Skin epidermis (tissue), 12 donors: ENCODE measurements around the gene AQP12B.
"Not testable (repeated sequence)": the region's sequence is repeated elsewhere in the genome, so short reads cannot be mapped to it uniquely, and the experiment has no call there.

Experiments used
- H3K27ac ChIP-seq, 21 experiments: fragments of 200-600 bp; sonication (generic) in 11 of 21; one replicate each; pipeline ENCODE4 v1.5.0; 2020; ENCODE audit warnings: mild to moderate bottlenecking in 3 of 21, inconsistent platforms in 2 of 21, moderate library complexity in 2 of 21
- H3K4me3 ChIP-seq, 7 experiments: fragments of 200-600 bp; sonication (generic) in 2 of 7; one replicate each; pipeline ENCODE4 v1.5.0; 2020; ENCODE audit warnings: inconsistent platforms in 2 of 7, mild to moderate bottlenecking in 2 of 7, moderate library complexity in 1 of 7

The AQP12B gene

DNA sequence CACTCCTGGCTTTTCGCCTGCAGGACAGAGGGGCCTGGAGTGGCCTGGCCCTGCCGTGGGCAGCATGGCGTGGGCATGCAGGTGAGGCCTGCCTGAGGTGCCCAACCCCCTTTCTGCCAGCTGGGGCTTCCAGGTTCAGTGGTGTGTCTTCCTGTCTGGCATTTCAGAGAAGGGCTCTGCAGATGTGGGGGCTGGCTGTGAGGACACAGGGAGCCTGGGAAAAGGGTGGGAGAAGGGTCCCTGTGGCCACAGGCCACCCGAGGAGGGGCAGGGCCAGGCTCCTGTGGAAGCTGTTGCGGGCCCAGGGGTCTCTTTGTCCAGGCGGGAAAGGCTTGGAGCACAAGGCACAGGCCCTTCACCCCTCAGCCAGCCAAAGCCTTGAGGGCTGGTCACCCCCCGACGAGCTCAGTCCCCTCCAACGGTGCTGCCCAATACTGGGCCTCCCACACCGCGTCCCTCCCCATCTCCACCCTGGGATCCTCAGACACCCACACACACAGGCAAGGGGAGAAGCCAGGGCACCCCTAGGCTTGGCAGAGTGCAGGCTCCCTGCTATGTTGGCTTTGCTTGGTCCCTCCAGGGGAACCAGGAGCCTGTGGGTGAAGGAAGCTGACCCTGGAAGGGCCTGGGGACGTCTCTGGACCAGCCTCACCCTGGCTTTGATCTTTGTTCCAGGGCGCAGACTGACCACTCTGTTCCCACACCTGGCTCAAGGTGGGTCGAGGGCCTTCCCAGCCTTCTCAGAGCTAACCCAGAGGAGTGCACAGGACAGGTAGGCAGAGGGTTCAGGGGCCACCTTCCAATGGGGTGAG is 5.3 kb upstream of the AQP12B start:
- no peak overlapping the region for H3K27ac ChIP-seq
- H3K4me3 ChIP-seq = no peak overlapping the region

DNA sequence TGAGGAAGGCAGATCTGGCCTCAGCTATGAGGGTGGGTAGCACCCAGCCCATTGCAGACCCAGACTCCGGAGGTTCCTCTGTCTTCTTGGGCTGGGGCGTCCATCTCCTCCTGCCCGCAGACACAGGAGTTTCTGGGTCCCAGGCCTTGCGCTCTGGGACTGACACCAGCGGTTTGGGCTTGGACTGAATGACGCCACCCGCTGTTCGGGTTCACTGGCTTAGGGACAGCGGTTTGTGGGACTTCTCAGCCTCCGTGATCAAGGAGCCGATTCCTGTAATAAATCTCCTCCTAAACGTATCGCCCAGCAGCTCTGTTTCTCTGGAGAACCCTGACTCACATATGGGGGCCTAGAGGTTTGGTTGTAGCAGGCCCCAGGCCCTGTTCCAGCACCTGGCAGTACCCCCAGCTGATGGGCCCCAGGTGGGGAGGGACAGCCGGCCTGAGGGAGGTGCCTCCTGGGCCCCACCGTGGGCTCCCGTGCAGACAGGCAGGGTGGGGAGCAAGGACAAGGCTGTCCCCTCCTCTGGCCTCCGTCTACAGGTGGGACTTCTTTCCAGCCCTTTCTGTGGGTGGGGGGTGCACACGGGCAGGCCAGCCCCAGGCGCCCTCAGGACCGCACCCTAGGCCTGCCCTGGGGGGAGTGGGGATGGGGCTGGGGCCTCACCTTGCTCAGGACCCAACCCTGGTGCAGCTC is 4.5 kb upstream of the AQP12B start:
- no peak overlapping the region for H3K4me3 ChIP-seq
- H3K27ac ChIP-seq = no peak overlapping the region

DNA sequence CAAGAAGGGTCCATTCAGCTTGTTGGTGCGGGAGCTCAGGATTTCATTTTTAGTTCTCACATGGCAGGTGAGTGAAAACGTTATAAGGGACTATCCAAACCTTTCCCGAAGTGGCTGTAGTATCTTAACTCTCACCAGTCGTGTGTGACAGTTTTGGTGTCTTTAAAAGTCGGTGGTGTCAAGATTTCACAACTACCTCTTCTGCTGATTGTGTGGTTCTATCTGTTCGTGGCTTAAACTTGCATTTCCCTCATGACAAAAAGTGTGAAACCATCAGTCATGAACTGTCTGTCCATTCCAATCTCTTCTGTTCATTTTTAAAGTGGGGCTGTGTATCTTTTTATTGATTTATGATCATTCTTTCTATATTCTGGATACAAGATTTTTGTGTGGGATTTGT is 3.8 kb upstream of the AQP12B start:
- no peak overlapping the region for H3K4me3 ChIP-seq
- H3K27ac ChIP-seq = no peak overlapping the region

DNA sequence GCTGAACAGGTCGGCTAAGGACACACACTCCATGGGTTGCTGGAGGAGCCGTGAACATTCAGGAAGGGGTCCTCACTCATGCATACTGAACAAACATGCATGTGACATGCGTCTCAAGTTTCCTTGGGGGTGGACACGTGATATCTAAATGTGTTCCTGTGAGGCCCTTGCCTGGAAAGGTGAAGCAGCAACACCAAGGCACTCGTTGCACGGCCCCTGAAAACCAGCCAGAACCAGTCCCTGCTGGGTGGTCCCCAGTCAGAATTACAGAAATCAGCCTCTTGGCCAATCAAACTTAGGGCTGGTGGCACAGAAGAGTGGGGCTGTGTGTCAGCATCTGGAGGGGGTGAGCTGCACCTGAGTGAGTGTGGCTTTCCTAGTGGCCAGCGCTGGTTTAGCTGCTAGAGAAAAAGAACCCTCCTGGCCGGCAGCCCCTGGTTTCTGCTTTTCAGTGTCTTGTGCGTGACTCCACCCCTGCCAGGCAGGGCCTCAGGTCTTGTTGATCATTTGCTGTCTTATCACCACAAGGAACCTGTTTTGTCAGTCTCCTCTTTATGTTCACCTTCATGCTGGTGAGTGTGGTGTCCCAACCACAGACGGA is 3.2 kb upstream of the AQP12B start:
- H3K27ac ChIP-seq = no peak overlapping the region
- H3K4me3 ChIP-seq = no peak overlapping the region

DNA sequence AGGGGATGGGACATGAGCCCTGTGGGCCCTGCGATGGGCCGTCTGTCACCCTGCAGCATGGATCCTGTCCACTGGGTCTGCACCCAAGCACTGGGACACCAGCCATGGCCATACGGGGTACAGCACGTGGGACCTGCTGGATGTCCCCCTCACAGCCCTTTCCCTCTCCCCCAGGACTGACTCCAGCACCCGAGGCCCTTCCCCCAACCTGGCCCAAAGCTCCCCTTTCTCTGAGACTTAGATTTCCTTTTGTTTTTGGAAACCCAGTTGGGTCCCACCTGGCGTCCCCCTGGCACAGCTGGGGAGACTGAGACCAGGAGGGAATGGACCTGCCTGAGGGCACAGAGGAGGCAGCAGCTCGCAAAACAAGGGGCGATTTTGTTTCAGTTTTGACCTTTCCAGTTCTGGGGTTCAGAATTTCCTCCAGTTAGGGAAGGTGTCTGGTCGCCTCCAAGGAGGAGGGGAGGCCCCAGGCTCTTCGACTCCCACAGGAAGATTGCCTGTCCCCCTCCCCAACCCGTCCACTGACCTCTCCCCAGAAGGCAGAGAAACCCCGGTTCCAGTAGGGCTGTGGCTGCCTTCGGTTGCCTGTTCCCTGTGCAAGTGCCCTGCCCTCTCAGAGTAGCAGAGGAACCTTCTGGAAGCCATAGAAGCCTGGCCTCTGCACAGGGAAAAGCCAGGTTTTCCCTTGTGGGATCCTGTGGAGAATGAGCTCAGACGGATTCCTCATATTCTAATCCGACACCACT is 1.5 kb upstream of the AQP12B start:
- H3K27ac ChIP-seq = not testable (repeated sequence)

DNA sequence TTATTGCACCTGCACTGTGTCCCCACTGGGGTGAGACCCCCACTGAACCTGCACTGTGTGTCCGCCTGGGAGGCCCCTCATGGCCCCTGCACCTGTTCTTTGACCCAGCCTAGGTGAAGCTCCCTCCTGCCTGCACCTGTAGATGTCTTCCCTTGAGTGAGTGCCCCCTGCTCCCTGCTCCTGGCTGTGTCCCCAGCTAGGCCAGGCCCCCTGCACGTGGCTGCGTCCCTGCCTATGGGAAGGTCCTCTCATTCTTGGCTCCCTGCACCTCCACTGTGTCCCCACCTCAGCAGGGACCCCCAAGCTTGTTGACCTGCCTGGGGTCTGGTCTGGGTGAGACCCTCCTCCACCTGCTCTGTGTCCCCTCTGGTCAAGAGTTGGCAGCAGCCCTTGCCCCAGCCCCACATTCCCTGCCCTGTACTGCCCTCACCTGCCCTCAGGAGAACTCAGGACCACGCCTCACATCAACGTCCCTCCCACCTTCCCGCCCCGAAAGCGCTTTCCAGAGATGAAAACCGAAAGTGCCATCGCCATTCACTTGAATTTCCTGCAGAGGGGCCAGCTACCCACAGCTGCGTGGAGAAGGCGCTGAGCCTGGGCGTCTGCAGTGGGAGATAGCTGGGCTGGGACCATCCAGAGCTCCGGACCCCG is 769 bp upstream of the AQP12B start:
- H3K27ac ChIP-seq, H3K4me3 ChIP-seq: not testable (repeated sequence)

More for the DNA sequence above, 1.5 kb upstream of the AQP12B start:
- H3K4me3 ChIP-seq = not testable (repeated sequence)

DNA sequence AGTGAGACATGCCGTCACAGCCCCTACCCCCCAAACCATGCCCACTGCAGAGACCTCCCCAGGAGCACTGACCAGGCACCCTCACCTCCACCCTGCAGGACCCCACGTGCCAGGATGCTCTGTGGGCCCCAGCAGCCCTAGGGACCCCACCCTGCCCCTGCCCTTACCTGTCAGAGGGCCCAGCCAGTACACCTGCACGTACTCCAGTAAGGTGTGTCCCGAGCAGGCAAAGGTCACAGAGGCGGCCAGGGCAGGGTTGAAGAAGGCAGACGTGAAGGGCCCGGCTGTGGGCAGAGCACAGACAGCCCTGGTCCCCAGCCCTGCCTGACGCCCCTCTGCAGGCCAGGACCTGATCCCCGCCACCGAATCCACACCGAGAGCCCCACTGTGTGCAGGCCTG is 2.5 kb downstream of the AQP12B start:
- H3K4me3 ChIP-seq, H3K27ac ChIP-seq: not testable (repeated sequence)

DNA sequence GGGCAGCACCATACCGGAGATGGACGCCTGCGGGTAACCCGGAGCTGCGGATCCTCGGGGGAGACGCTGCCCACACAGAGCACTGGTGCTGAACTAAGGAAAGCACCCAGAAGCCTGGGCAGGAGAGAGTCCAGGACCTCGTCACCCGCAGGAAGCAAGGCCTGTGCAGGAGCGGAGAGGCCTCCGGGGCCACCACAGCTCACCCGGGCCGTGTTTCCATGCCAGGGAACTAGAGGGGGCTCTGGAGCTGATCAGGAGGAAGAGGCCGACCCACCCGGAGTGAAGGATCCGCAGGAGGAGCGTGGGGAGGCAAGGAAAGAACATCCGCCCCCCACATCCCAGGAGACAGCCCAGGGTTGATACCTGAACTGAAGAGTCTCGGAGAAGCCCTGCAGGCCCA is 3.8 kb downstream of the AQP12B start:
- not testable (repeated sequence) for H3K4me3 ChIP-seq, H3K27ac ChIP-seq

DNA sequence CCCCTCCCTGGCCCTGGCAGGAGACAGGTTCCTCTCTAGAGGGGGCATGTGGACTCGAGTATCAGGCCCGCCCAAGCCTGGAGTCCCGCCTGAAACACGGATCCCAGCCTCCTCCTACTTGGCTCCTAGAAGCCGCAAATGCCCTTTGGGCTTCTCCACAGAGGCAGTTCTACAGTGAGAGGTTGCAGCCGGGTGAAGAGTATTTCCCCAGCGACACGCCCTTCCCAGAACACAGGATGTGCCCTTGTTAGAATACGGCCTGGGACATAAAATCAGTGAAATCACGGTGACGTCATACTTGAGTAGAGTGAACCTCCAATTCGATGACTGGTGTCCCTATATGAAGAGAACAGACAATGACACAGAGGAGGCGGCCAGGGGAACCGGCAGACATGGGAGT is 4.6 kb downstream of the AQP12B start:
- not testable (repeated sequence) for H3K27ac ChIP-seq, H3K4me3 ChIP-seq

DNA sequence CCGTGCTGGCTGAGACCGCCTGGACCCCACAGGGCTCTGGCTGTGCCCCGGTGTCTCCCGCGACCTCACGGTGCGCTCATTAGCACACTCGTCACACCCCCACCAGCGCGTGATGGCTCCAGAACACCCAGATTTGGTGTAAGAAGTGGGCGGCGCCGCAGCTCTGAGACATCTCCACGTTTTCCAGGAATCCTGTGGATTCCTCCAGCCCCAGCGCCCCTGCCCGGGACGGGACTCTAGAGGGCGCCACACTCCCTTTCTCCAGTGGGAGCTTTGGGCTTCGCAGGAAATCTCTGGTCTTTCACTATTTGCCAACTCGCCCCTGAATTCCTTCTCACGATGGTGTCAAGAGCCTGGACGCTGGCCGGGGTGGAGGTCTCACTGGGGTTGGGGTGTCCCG is 7.3 kb downstream of the AQP12B start:
- H3K27ac ChIP-seq, H3K4me3 ChIP-seq: not testable (repeated sequence)

DNA sequence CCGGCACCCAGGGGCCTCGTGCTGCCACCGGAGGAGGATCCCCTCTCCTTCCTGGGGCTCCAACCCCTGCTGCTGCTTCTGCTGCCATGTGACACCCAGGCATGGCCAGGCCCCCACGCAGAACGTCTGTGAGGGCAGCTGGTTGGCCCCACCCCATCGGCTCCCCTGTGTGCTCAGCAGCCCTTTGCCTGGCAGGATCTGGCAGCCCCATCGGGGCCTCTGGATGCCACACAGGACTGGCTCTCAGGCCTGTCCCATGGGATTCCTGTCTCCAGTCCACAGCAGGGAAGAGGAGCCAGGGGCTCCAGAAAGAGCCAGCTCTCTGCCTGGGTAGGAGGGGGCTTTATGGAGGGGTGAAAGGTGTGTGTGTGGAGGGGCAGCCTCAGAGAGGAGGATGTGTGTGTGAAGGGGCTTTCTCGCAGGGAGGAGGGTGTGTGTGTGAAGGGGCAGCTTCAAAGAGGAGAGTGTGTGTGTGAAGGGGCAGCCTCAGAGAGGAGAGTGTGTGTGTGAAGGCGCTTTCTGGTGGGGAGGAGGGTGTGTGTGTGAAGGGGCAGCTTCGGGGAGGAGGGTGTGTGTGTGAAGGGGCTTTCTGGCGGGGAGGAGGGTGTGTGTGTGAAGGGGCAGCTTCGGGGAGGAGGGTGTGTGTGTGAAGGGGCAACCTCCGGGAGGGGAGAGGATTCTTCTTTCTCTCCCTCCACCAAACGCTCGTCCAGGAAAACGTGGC is 8.1 kb downstream of the AQP12B start:
- H3K4me3 ChIP-seq, H3K27ac ChIP-seq: not testable (repeated sequence)

DNA sequence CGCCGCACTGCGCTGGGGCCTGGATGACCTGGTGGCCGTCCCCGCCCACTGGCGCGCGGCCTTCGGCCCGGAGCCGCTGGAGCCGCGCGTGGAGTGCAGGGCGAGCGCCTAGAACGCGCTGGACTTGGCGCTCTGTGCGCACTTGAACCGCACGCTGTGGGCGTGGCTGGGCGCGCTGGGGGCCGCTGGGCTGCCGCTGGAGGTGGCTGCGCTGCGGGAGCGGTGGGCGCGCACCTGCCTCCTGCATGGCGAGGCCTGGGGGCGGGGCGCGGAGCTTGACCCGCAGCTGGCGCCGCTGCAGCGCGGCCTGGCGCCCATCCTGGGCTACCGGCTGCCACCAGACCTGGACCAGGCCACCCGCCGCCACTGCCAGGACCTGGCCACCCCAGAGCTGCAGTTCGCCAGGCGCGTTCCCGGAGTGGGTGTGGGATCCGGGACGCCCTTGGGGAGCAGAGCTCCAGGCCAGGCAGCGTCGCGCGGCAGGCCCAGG is 9.9 kb downstream of the AQP12B start:
- Histone ChIP-seq H3K4me3 (no peak overlapping the region), H3K27ac (no peak overlapping the region)

DNA sequence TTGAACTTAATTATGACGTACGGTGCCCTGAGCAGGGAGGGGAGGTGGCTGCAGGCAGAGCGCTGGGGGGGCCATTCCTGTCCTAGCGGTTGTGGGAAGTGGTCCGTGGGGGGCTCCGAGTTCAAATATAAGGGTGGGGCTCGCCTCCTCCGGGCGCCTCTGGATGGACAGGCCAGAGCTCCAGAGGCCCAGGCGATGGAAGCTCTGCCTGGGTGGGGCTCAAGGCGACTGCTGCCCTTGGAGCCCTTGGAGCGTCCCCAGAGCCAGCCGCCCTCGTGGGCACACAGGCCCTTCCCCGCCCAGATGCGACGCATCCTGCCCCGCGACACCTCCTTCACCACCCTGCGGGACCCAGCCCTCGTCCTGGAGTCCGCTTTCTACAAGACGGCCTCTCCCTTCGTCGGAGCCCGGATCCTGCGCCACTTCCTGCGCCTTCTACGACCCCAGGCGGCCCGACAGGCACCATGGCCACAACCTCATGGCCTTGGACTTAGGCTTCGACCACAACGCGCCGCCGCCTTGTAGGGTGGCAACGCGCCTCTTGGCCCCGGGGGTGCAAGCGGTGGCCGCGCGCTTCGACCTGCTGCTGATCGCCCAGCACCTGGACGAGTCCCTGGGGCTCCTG is 10.5 kb downstream of the AQP12B start:
- Histone ChIP-seq H3K4me3 (no peak overlapping the region), H3K27ac (no peak overlapping the region)

DNA sequence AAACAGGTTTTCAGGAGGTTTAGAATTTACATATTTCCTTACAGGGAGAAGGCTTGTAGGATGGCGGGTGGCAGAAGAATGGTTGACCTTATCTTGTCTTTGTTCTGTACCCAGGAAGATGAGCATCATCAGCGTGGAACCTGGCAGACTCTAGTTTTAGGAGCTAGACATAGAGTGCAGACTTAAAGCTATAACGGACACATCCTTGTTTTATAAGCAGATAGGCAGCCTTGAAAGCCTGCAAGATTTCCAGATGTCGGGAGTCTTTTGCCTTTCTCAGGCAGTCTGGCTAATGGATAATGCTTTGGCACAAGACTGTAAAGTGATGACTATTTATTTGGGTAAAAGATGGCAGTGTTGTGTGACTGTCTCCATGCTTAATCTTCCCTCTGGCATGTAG is 11.7 kb downstream of the AQP12B start:
- H3K4me3 ChIP-seq = no peak overlapping the region
- no peak overlapping the region for H3K27ac ChIP-seq

DNA sequence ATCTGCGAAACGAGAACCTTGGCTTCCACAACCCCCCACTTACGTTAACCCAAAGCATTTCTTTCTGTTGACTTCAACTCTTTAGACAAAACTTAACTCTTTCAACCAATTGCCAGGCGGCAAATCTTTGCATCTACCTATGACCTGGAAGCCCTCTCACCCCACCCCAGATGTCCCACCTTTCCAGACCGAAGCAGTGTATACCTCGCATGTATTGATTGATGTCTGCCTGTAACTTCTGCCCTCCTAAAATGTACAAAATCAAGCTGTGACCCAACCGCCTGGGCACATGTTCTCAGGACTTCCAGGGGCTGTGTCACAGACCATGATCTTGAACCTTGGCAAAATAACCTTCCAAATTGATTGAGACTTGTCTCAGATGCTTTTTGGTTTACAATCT is 12.3 kb downstream of the AQP12B start:
- H3K4me3 ChIP-seq = no peak overlapping the region
- no peak overlapping the region for H3K27ac ChIP-seq

DNA sequence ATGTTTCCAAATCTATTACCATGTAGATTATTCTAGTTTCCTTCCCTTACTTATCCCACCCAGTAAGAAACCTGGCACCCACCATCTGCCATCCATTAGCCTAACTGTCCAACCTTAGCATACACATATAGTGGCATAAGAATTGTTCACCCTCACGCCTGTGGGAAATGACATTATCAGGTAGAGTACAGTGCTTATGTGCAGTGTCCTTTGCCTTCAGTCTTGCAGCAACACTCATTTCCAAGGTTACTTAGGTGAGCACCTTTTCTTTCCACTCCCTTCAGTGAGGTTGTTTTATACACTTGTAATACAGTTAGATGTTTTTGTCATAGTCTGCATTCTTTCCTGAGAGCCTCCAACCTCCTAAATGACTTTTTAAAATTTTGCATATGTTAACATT is 18.1 kb downstream of the AQP12B start:
- Histone ChIP-seq H3K27ac (no peak overlapping the region), H3K4me3 (no peak overlapping the region)

DNA sequence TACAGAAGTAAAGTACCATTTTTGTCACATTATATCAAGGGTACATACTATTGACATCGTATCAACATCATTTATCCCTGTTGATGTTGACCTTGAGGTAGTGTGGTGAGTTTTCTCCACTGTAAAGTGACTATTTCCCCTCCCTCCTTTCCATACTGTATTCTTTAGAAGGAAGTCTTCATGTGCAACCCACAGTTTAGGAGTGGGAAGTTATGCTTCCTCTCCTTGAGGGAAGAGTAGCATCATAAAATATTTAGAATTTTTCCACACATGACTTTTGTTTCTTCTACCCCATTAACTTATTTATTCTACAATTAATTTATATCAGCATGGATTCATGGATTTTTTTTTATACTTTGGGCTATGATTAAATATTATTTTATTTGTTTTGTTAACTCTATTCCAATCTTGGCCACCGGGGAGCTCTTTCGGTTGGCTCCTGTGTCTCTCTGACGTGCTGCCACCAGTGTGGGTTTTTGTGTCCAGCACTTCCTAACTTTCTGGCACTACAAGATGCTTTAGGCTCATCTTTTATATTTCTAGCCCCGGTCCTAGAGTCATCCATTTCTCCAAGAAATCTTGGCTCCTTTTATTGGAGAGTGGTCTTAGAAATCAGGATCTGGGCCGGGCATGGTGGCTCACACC is 19.0 kb downstream of the AQP12B start:
- Histone ChIP-seq H3K27ac (no peak overlapping the region), H3K4me3 (no peak overlapping the region)

DNA sequence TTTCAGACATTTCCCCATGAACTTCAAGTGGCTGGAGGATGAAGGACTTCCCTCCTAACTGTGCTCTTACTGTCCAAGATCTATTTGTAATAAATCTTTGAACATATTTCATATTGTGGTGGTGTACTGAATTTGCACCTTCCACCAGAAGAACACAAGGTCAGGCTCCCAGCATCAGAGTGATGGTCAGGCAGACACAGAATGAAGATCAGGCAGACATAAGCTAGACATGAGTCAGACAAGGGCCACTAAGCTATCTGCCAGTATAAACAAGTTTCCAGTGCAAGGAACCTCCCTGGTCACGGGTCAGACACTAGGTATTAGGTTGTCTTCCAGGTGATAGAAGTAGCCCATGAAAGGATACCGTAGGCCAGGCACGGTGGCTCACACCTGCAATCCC is 20.0 kb downstream of the AQP12B start:
- no peak overlapping the region for H3K4me3 ChIP-seq
- no peak overlapping the region for H3K27ac ChIP-seq
